ENCODE data around the gene KRTAP5-6.

DNA sequence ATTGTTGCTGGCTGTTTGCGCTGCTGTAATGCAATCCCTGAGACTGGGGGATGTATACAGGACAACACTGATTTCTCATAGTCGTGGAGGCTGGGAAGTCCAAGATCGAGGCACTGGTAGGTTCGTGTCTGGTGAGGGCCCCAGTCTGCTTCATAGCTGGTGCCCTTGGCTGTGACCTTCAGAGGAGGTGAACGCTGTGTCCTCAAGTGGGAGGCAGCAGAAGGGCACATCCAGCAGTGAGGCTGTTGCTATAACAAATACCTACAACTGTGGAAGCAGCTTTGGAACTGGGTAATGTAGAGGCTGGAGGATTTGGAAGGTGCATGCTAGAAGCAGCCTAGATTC lies 46.1 kb upstream of the KRTAP5-6 start:
- no peak for TF ChIP-seq POLR2A (IDR thresholded peaks at IDR 0.05)
- TF ChIP-seq, protein P1, sequence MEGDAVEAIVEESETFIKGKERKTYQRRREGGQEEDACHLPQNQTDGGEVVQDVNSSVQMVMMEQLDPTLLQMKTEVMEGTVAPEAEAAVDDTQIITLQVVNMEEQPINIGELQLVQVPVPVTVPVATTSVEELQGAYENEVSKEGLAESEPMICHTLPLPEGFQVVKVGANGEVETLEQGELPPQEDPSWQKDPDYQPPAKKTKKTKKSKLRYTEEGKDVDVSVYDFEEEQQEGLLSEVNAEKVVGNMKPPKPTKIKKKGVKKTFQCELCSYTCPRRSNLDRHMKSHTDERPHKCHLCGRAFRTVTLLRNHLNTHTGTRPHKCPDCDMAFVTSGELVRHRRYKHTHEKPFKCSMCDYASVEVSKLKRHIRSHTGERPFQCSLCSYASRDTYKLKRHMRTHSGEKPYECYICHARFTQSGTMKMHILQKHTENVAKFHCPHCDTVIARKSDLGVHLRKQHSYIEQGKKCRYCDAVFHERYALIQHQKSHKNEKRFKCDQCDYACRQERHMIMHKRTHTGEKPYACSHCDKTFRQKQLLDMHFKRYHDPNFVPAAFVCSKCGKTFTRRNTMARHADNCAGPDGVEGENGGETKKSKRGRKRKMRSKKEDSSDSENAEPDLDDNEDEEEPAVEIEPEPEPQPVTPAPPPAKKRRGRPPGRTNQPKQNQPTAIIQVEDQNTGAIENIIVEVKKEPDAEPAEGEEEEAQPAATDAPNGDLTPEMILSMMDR (IDR thresholded peaks at IDR 0.05 in 8 of 11, conservative IDR thresholded peaks at IDR 0.05 in 3 of 11): no peak

All from spleen (tissue), 7 donors.